ENCODE measurements around the gene PLA2G4F. TPM values are rescaled to one million over a fixed set of nuclear protein-coding genes. Genes with fewer than 3 reads are reported as not detected.

Gene PLA2G4F
- total RNA-seq, 1 donor = not detected

- Histone ChIP-seq H3K27ac (ENCODE audit: low read depth, low read length) (no peak overlapping the region), H3K9me3 (ENCODE audit: low read depth, low read length) (no peaks in the 10 kb centered on the region), H4K20me1 (ENCODE audit: insufficient read depth, low read length) (no peaks in the 10 kb centered on the region), H3K4me1 (ENCODE audit: insufficient read depth, low read length) (no peaks in the 10 kb centered on the region), H3K27me3 (ENCODE audit: insufficient read depth, low read length) (peaks cover 28% of the 10 kb centered on the region), H2AFZ (ENCODE audit: low read length) (no peak overlapping the region), H3K79me2 (ENCODE audit: insufficient read depth, low read length) (no peaks in the 10 kb centered on the region), H3K4me3 (ENCODE audit: insufficient read depth, low read length) (no peak overlapping the region), H3K36me3 (ENCODE audit: insufficient read depth, low read length) (no peaks in the 10 kb centered on the region), H3K4me2 (ENCODE audit: insufficient read depth, low read length) (no peak overlapping the region)
- DNase-seq (ENCODE audit: insufficient read length, low spot score, missing footprints) = peak; percentile 6
- no peak for TF ChIP-seq CTCF (IDR thresholded peaks at IDR 0.05; ENCODE audit: extremely low read depth, low read depth, low read length)
Measured at GRCh38 chr15:42139596-42139995, 16.8 kb downstream of the PLA2G4F start.

- TF ChIP-seq CTCF (IDR thresholded peaks at IDR 0.05; ENCODE audit: extremely low read depth, low read depth, low read length) = no peak
- no peak for DNase-seq (ENCODE audit: insufficient read length, low spot score, missing footprints)
- H4K20me1 ChIP-seq (ENCODE audit: insufficient read depth, low read length) = no peaks in the 10 kb centered on the region
- H2AFZ ChIP-seq (ENCODE audit: low read length) = no peak overlapping the region
- no peak overlapping the region for H3K27ac ChIP-seq (ENCODE audit: low read depth, low read length)
- H3K27me3 ChIP-seq (ENCODE audit: insufficient read depth, low read length) = peaks cover 24% of the 10 kb centered on the region
- H3K9me3 ChIP-seq (ENCODE audit: low read depth, low read length) = no peaks in the 10 kb centered on the region
- H3K4me2 ChIP-seq (ENCODE audit: insufficient read depth, low read length) = no peak overlapping the region
- no peak overlapping the region for H3K4me3 ChIP-seq (ENCODE audit: insufficient read depth, low read length)
- H3K36me3 ChIP-seq (ENCODE audit: insufficient read depth, low read length) = no peaks in the 10 kb centered on the region
- H3K79me2 ChIP-seq (ENCODE audit: insufficient read depth, low read length) = no peaks in the 10 kb centered on the region
- no peaks in the 10 kb centered on the region for H3K4me1 ChIP-seq (ENCODE audit: insufficient read depth, low read length)
Measured at GRCh38 chr15:42138968-42139386, 17.5 kb downstream of the PLA2G4F start.

GRCh38 chr15:42138411-42138810, 18.0 kb downstream of the PLA2G4F start:
- H3K4me1 ChIP-seq (ENCODE audit: insufficient read depth, low read length) = no peaks in the 10 kb centered on the region
- H3K36me3 ChIP-seq (ENCODE audit: insufficient read depth, low read length) = no peaks in the 10 kb centered on the region
- no peak overlapping the region for H3K4me2 ChIP-seq (ENCODE audit: insufficient read depth, low read length)
- peaks cover 19% of the 10 kb centered on the region for H3K27me3 ChIP-seq (ENCODE audit: insufficient read depth, low read length)
- H3K79me2 ChIP-seq (ENCODE audit: insufficient read depth, low read length) = no peaks in the 10 kb centered on the region
- H3K4me3 ChIP-seq (ENCODE audit: insufficient read depth, low read length) = no peak overlapping the region
- H2AFZ ChIP-seq (ENCODE audit: low read length) = no peak overlapping the region
- no peak for DNase-seq (ENCODE audit: insufficient read length, low spot score, missing footprints)
- no peak for TF ChIP-seq CTCF (IDR thresholded peaks at IDR 0.05; ENCODE audit: extremely low read depth, low read depth, low read length)
- H4K20me1 ChIP-seq (ENCODE audit: insufficient read depth, low read length) = no peaks in the 10 kb centered on the region
- H3K9me3 ChIP-seq (ENCODE audit: low read depth, low read length) = no peaks in the 10 kb centered on the region
- H3K27ac ChIP-seq (ENCODE audit: low read depth, low read length) = no peak overlapping the region

- TF ChIP-seq CTCF (IDR thresholded peaks at IDR 0.05; ENCODE audit: extremely low read depth, low read depth, low read length) = peak; percentile 65
- Histone ChIP-seq H4K20me1 (ENCODE audit: insufficient read depth, low read length) (no peaks in the 10 kb centered on the region), H3K4me2 (ENCODE audit: insufficient read depth, low read length) (no peak overlapping the region), H2AFZ (ENCODE audit: low read length) (no peak overlapping the region), H3K36me3 (ENCODE audit: insufficient read depth, low read length) (no peaks in the 10 kb centered on the region), H3K27me3 (ENCODE audit: insufficient read depth, low read length) (peaks cover 20% of the 10 kb centered on the region), H3K4me3 (ENCODE audit: insufficient read depth, low read length) (no peak overlapping the region), H3K27ac (ENCODE audit: low read depth, low read length) (no peak overlapping the region), H3K4me1 (ENCODE audit: insufficient read depth, low read length) (no peaks in the 10 kb centered on the region), H3K79me2 (ENCODE audit: insufficient read depth, low read length) (no peaks in the 10 kb centered on the region), H3K9me3 (ENCODE audit: low read depth, low read length) (no peaks in the 10 kb centered on the region)
- DNase-seq (ENCODE audit: insufficient read length, low spot score, missing footprints) = peak; percentile 57
Measured at GRCh38 chr15:42137461-42138261, 18.8 kb downstream of the PLA2G4F start.
